Measurements from ENCODE around the gene WDR81.

DNA sequence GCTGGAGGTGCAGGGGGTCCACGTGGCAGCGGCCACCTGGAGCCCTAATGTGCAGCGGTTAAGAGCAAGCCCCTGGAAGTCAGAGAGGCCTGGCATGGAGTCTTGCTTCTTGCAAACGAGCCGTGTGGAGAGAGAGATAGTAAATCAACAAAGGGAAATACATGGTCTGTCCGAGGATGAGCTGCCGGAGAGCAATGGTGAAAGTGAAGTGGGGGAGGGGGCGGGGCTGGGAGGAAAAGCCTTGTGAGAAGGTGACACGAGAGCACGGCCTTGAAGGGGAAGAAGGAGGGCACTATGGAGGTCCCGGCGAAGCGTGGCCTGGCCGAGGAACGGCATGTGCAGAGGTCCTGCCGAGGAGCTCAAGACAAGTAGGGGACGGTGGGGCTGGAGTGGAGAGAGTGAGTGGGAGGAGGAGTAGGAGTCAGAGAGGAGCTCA lies 31.3 kb downstream of the WDR81 start:
- no peak for TF ChIP-seq TSHZ2 (CRISPR knock-in tag; IDR thresholded peaks at IDR 0.05)
- no peak for TF ChIP-seq BACH2 (CRISPR knock-in tag; IDR thresholded peaks at IDR 0.05; ENCODE audit: borderline replicate concordance)

Data from SK-N-SH treated with all-trans-retinoic acid at 6 μM for 48 hours (cell line).